Esophagus muscularis mucosa (tissue), 4 donors: ENCODE data around the gene CPXM1. TPM values are rescaled to one million over a fixed set of nuclear protein-coding genes. Genes with fewer than 3 reads are reported as not detected.
A peak's percentile ranks its signal among the peaks of the same experiment; 100 is the strongest.

ENCODE experiments used
- DNase-seq: peaks from one replicate; pipeline ENCODE4 v3.0.0-alpha.2; 2017; ENCODE audit errors: extremely low spot score
- H3K27ac ChIP-seq, 4 donors: fragments of 200-600 bp; sonication (generic); replicated peaks in 1 of 4; 1 replicate in 3 of 4; 2 replicates in 1 of 4; pipeline ENCODE4 v1.5.1; 2016 to 2019; ENCODE audit warnings: mild to moderate bottlenecking in 1 of 4
- H3K27me3 ChIP-seq, 4 donors: fragments of 200-600 bp; sonication (generic); one replicate each; pipeline versions ENCODE4 v1.5.1 to v1.6.0; 2016 to 2019
- H3K36me3 ChIP-seq, 4 donors: fragments of 200-600 bp; sonication (generic); one replicate each; pipeline ENCODE4 v1.5.1; 2016 to 2019
- H3K4me1 ChIP-seq, 4 donors: fragments of 200-600 bp; sonication (generic); one replicate each; pipeline ENCODE4 v1.5.1; 2016 to 2019
- H3K4me3 ChIP-seq, 4 donors: fragments of 200-600 bp; sonication (generic); 1 replicate in 2 of 4; 2 replicates in 2 of 4; pipeline ENCODE4 v1.5.1; 2016 to 2019; ENCODE audit warnings: mild to moderate bottlenecking in 4 of 4, moderate library complexity in 1 of 4
- H3K9me3 ChIP-seq, 4 donors: fragments of 200-600 bp; sonication (generic); 1 replicate in 3 of 4; 2 replicates in 1 of 4; pipeline ENCODE4 v1.5.1; 2016 to 2019
- CTCF ChIP-seq, 3 experiments: fragments of 200-600 bp in 2 of 3; fragments of 450-650 bp in 1 of 3; sonication (generic) in 2 of 3; IDR thresholded peaks; one replicate each; pipeline ENCODE4 v1.5.1; 2017 to 2019; ENCODE audit warnings: antibody characterized with exemption in 3 of 3, mild to moderate bottlenecking in 2 of 3, moderate library complexity in 1 of 3
- EP300 ChIP-seq: sonication (generic); formaldehyde crosslinking; IDR thresholded peaks from one replicate; pipeline ENCODE4 v1.6.1; 2017; ENCODE audit warnings: antibody characterized with exemption
- POLR2A ChIP-seq: fragments of 450-650 bp; IDR thresholded peaks from one replicate; pipeline ENCODE4 v1.6.1; 2017; ENCODE audit warnings: antibody characterized with exemption, moderate library complexity, mild to moderate bottlenecking, low read depth
- POLR2AphosphoS5 ChIP-seq, 2 donors: sonication (generic); formaldehyde crosslinking; IDR thresholded peaks; one replicate each; pipeline ENCODE4 v1.6.1; 2017; ENCODE audit warnings: antibody characterized with exemption in 2 of 2
- WGBS: methylation state at CpG from one replicate; pipeline ENCODE4 v1.1.5; 2018; 5-methylcytosine and 5-hydroxymethylcytosine counted together
- intact Hi-C: fragments of 100-400 bp; cut with DNase I; formaldehyde crosslinking; loops from one replicate; pipeline ENCODE4 v1.15.1; 2023
- total RNA-seq, 4 donors: library from RNA; depleted of rRNA; stranded (reverse); fragments of >200 nt; gene quantifications; one replicate each; pipeline versions ENCODE4 v1.1.0 to v1.2.1, GENCODE V29; 2016

Gene CPXM1
- total RNA-seq, 4 donors from 2014 or later: 0.17 to 1.3 (median 0.45) TPM; not detected in 1

- Histone ChIP-seq H3K27me3 (peaks cover 0 to 98% (median 18%) of the 10 kb centered on the region in 4 donors), H3K9me3 (no peaks in the 10 kb centered on the region), H3K36me3 (no peaks in the 10 kb centered on the region), H3K4me3 (peak overlapping the region; percentile 22 to 34 (median 30)), H3K4me1 (peaks cover 0 to 25% (median 20%) of the 10 kb centered on the region in 4 donors), H3K27ac (no peak overlapping the region)
- 50% methylated on average over 9 of the region's 9 CpGs for WGBS
- DNase-seq: no peak
- intact Hi-C loops: no loop called here
- TF ChIP-seq POLR2AphosphoS5 (IDR thresholded peaks at IDR 0.05) (no peak), CTCF (IDR thresholded peaks at IDR 0.05) (no peak), EP300 (no peak), POLR2A (no peak)
Measured at GRCh38 chr20:2799271-2799670, 1.2 kb downstream of the CPXM1 start.

GRCh38 chr20:2798814-2799213, 1.6 kb downstream of the CPXM1 start:
- H3K36me3 ChIP-seq: no peaks in the 10 kb centered on the region
- no peak overlapping the region for H3K4me3 ChIP-seq
- H3K4me1 ChIP-seq: peaks cover 0 to 25% (median 20%) of the 10 kb centered on the region in 4 donors
- intact Hi-C loops: no loop called here
- WGBS: 82% methylated on average over 6 of the region's 6 CpGs
- no peak for TF ChIP-seq EP300
- TF ChIP-seq POLR2A: no peak
- TF ChIP-seq POLR2AphosphoS5 (IDR thresholded peaks at IDR 0.05): no peak
- no peak for TF ChIP-seq CTCF (IDR thresholded peaks at IDR 0.05)
- H3K9me3 ChIP-seq: no peaks in the 10 kb centered on the region
- DNase-seq: no peak
- no peak overlapping the region for H3K27ac ChIP-seq
- peaks cover 0 to 98% (median 20%) of the 10 kb centered on the region in 4 donors for H3K27me3 ChIP-seq

GRCh38 chr20:2798095-2798805, 2.2 kb downstream of the CPXM1 start:
- WGBS: 91% methylated on average over 17 of the region's 19 CpGs
- no peak for DNase-seq
- H3K27ac ChIP-seq: no peak overlapping the region
- peaks cover 0 to 93% (median 20%) of the 10 kb centered on the region in 4 donors for H3K27me3 ChIP-seq
- H3K4me3 ChIP-seq: no peak overlapping the region
- intact Hi-C loops: no loop called here
- peaks cover 0 to 25% (median 20%) of the 10 kb centered on the region in 4 donors for H3K4me1 ChIP-seq
- H3K9me3 ChIP-seq: no peaks in the 10 kb centered on the region
- TF ChIP-seq POLR2A: no peak
- no peak for TF ChIP-seq CTCF (IDR thresholded peaks at IDR 0.05)
- TF ChIP-seq EP300: no peak
- TF ChIP-seq POLR2AphosphoS5 (IDR thresholded peaks at IDR 0.05): no peak
- H3K36me3 ChIP-seq: no peaks in the 10 kb centered on the region

- WGBS: 80% methylated on average over 10 of the region's 16 CpGs
- TF ChIP-seq POLR2A: no peak
- TF ChIP-seq POLR2AphosphoS5 (IDR thresholded peaks at IDR 0.05): no peak
- no peak for TF ChIP-seq EP300
- TF ChIP-seq CTCF (IDR thresholded peaks at IDR 0.05): no peak
Measured at GRCh38 chr20:2797136-2797983, 3.1 kb downstream of the CPXM1 start.

More at GRCh38 chr20:2797136-2797983, 3.1 kb downstream of the CPXM1 start:
- Histone ChIP-seq H3K4me3 (no peak overlapping the region), H3K9me3 (no peaks in the 10 kb centered on the region), H3K27me3 (peaks cover 0 to 89% (median 20%) of the 10 kb centered on the region in 4 donors), H3K4me1 (peaks cover 0 to 25% (median 20%) of the 10 kb centered on the region in 4 donors), H3K36me3 (no peaks in the 10 kb centered on the region), H3K27ac (no peak overlapping the region)
- DNase-seq: no peak
- intact Hi-C loops: no loop called here
